Frontal cortex (tissue), 4 donors: Measurements from ENCODE around the gene NOP53. TPM values are rescaled to one million over a fixed set of nuclear protein-coding genes. Genes with fewer than 3 reads are reported as not detected.
"Not testable (repeated sequence)": the region's sequence is repeated elsewhere in the genome, so short reads cannot be mapped to it uniquely, and the experiment has no call there.

Experiments
- DNase-seq, 2 donors: peaks; one replicate each; pipeline ENCODE4 v3.0.0; 2012; ENCODE audit warnings: low spot score in 2 of 2
- FAIRE-seq: peaks from 2 replicates; lab custom pipeline; 2012; peaks lifted over from hg19 to GRCh38; lab: Jason Lieb, UNC
- total RNA-seq: library from RNA; depleted of rRNA; stranded (reverse); fragments of >200 nt; gene quantifications from one replicate; pipeline ENCODE4 v1.2.3, GENCODE V29; 2014
- donor health status: control.
- donor health status: control.
- donor health status: control.

The NOP53 gene
- total RNA-seq, 1 donor from 2014 or later, result 88.0 TPM

DNA sequence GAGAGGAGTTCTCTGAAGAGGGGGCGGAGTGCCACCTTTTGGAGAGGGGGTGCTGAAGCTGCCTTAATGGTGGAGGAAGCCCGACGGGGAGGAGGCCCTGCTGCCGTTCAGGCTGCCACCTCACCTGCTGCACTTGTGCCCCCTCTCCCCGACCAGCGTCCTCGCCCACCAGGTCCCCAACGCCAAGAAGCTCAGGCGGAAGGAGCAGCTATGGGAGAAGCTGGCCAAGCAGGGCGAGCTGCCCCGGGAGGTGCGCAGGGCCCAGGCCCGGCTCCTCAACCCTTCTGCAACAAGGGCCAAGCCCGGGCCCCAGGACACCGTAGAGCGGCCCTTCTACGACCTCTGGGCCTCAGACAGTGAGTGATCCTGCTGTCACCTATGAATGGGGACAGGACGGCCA lies 5.4 kb downstream of the NOP53 start:
- no peak for FAIRE-seq
- DNase-seq, result no peak

- FAIRE-seq (no peak), DNase-seq (no peak)
These were observed 7.3 kb downstream of the NOP53 start for GRCh38 chr19:47752440-47753211.

DNA sequence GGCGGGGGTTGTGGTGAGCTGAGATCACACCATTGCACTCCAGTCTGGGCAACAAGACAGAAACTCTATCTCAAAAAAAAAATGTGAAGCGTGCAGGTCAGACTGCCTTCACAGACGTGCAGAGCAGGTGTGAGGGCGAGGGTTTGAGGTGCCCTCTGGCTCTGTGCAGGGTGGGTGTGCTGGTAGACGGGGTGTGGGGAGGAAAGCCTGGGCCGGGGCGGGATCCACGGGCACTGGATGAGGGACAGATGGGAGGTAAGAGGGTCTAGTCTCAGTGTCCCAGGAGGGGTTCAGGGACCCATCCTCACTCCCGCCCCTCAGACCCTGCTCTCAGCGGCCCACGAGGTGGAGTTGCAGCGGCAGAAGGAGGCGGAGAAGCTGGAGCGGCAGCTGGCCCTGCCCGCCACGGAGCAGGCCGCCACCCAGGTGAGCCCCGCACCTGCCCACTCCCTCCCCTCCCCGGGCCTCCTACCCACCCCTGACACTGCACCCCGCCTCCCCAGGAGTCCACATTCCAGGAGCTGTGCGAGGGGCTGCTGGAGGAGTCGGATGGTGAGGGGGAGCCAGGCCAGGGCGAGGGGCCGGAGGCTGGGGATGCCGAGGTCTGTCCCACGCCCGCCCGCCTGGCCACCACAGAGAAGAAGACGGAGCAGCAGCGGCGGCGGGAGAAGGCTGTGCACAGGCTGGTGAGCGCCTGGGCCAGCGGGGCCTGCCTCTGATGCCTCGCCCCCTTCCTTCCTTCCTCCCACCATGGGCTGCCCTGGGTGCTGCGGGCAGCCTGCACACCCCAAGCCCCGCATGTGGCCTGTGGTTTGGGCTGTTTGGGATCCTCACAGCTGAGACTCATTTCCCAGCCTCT lies 9.1 kb downstream of the NOP53 start:
- FAIRE-seq (no peak), DNase-seq (no peak)

- FAIRE-seq (no peak), DNase-seq (no peak)
These were observed 9.9 kb downstream of the NOP53 start for GRCh38 chr19:47755065-47755761.

DNA sequence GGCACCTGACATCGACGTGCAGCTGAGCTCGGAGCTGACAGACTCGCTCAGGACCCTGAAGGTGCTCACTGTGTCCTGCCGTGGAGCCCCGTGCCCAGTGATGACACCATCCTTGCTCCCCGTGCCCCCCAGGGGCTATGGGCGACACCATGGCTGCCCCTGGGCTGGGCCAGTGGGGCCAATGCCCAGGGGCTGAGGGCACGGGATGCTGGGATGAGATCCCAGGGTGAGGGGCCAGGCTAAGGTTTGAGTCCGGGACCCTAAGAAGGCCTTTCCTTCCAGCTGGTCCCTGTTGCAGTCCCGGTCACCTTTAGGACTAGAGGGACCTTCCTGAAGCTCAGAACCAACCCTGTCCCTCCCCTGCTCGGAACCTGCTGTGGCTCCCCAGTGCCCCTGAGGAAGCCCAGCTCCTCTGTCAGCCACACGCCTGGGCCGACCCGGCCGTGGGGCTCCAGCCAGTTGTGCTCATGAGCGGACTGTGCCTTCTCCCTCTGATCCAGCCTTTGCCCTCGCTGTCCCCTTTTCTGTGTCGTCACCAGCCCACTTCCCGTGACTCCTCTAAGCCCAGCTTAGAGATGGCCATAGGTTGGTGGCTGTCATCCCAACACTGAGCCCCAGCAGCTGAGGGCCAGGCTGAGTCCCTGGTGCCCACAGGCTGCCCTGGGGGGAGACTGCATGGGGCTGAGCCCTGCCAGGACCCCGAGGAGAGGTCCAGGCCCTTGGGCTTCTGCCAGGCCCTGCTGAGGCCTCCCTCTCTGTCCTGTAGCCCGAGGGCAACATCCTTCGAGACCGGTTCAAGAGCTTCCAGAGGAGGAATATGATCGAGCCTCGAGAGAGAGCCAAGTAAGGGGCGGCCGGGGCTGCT lies 10.6 kb downstream of the NOP53 start:
- FAIRE-seq (no peak), DNase-seq (no peak)

DNA sequence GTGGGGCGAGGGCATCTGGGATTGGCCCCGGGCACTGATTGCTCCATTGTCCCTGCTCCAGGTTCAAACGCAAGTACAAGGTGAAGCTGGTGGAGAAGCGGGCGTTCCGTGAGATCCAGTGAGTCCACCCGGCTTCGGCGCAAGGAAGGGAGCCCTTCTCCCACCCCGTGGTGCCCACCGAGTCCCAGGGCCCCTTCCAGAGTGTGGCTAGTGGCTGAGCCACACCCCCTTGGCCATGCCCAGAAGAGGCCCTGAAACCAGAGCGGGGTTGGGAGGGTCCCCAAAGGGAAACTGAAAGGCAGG lies 11.2 kb downstream of the NOP53 start:
- no peak for FAIRE-seq

GRCh38 chr19:47756953-47757608 lies 11.7 kb downstream of the NOP53 start:
- DNase-seq, result no peak
- FAIRE-seq, result no peak

More for the DNA sequence above, 11.2 kb downstream of the NOP53 start:
- no peak for DNase-seq

DNA sequence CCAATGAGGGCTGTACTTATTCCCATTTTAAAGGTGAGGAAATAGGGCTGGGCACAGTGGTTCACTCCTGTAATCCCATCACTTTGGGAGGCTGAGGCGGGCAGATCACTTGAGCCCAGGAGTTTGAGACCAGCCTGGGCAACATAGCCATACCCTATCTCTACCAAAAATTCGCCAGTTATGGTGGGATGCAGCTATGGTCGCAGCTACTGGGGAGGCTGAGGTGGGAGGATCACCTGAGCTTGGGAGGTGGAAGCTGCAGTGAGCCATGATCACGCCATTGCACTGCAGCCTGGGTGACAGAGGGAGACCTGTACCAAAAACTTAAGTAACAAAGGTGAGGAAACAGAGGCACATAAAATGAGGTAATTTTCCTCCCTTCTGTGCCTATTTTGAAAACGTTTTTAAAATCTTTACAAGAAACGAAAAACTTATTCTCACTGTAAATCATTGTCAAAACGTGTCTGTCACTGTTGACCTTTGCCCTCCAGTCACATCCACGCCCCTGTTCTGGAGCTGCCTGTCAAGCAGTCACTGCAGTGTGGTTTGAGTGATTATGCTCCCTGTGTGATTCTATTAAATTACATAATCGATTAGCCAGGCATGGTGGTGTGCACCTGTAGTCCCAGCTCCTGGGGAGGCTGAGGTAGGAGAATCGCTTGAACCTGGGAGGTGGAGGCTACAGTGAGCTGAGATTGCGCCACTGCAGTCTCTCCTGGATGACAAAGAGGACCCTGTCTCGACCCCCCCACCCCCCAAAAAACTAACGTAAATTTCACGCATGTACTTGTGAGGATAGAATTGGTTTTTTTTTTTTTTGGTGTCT lies 12.5 kb downstream of the NOP53 start:
- FAIRE-seq (no peak), DNase-seq (no peak)

- no peak for FAIRE-seq
- no peak for DNase-seq
These were observed 13.1 kb downstream of the NOP53 start for GRCh38 chr19:47758443-47758804.

DNA sequence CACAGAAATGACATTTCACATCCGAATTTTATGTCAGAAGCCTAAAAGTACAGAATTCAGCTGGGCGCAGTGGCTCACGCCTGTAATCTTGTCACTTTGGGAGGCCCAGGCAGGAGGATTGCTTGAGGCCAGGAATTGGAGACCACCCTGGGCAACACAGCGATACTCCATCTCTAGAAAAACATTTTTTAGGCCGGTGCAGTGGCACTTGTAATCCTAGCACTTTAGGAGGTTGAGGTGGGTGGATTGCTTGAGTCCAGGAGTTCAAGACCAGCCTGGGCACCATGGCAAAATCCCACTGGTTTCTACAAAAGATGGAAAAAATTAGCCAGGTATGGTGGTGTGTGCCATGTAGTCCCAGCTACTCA lies 15.3 kb downstream of the NOP53 start:
- FAIRE-seq, result no peak
- DNase-seq, result no peak

DNA sequence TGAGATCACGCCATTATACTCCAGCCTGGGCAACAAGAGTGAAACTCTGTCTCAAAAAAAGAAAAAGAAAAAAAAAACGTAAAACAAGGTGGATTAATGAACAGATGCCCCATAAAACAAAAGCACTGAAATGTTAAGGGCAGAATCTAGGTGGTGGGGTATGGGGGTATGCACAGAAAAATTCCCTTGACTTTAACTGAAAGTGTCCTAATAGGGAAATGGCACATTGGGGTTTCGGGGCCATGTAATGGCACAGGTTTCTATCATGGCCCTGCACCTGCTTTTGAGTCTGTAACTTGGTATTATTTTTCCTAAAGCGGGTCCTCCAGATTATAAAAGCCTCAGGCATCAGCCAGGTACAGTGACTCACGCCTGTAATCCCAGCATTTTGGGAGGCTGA lies 16.2 kb downstream of the NOP53 start:
- DNase-seq, result no peak
- no peak for FAIRE-seq

DNA sequence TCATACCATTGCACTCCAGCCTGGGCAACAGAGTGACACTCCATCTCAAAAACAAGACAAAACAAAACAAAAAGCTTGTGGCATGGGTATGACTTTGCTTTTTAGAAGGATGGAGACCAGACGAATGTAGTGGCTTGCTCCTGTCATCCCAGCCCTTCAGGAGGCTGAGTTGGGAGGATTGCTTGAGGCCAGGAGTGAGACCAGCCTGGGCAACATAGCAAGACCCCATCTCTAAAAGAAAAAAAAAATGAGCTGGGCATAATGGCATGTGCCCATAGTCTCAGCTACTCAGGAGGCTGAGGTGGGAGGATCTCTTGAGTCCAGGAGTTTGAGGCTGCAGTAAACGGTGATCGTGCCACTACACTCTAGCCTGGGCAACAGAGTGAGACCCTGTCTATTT lies 16.8 kb downstream of the NOP53 start:
- FAIRE-seq (no peak), DNase-seq (no peak)

DNA sequence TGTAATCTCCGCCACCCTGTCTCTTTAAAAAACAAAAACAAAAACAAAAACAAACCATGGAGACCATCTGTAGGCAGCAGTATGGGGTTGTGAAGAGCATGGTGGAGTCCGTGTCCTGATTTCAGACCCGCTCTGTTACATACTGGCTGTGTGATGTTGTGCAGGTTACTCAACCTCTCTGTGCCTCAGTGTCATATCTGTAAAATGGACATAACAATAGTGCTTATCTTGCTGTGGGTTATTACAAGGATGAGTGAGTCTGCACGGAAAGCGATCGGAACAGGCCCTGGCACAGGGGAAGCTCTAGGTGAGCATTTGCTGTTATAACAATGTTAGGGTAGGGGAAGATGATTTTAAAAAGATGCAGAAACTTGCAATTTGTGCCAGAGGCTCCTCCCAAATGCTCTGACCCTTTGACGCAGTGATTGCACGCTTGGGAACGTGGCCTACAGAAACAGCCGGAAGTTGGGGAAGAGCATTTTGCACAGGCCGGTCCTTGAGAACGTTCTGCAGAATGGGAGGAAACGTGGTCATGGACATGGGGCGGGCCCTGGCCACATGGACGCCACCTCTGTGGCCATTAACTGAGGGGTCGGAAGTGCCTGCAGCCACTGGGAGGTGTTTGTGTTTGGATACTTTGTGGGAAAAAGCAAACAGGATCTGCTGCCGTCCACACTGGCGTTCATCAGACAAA lies 17.4 kb downstream of the NOP53 start:
- FAIRE-seq (no peak), DNase-seq (no peak)

DNA sequence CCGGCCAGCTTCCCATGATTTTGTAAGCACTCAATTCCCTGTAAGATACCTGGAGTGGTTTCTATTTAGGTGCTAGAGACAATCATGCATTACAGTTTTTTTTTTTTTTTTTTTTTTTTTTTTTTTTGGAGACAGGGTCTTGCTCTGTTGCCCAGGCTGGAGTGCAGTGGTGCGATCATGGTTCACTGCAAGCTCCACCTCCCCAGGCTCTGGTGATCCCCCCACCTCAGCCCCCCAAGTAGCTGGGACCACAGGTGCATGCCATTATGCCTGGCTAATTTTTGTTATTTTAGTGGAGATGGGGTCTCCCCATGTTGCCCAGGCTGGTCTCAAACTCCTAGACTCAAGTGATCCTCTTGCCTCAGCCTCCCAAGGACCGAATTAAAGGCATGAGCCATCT lies 19.4 kb downstream of the NOP53 start:
- not testable (repeated sequence) for FAIRE-seq

GRCh38 chr19:47765523-47766358 lies 20.4 kb downstream of the NOP53 start:
- no peak for FAIRE-seq
- no peak for DNase-seq

More for the DNA sequence above, 19.4 kb downstream of the NOP53 start:
- DNase-seq, result not testable (repeated sequence)

- no peak for FAIRE-seq
- no peak for DNase-seq
These were observed 20.9 kb downstream of the NOP53 start for GRCh38 chr19:47766359-47766620.

DNA sequence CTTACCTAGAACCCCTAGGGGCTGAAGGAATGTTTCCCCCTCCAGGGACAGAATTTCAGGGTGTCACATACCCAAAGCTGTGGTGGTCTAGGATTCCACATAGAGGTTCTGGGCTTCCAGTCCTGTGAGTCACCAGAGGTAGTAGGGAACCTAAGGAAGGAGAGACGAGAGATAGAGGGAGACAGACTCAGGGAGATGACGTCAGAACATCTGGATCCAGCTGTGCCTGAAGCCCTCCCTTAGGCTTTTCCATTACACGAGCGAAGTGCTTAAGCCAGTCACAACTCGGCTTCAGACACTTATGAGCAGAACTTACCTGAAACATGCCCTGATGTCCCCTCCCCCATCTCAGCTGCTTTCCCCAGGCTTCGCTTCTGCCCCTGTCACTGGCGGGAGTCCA lies 21.3 kb downstream of the NOP53 start:
- DNase-seq, result no peak
- no peak for FAIRE-seq
